GM21786 (cell line): ENCODE measurements around the gene CEP112.

Source experiments
- ATAC-seq: cut with Tn5 transposase; IDR thresholded peaks from one replicate; pipeline ENCODE4 v1.9.1; 2021; ENCODE audit not compliant: unreplicated experiment

Gene CEP112

DNA sequence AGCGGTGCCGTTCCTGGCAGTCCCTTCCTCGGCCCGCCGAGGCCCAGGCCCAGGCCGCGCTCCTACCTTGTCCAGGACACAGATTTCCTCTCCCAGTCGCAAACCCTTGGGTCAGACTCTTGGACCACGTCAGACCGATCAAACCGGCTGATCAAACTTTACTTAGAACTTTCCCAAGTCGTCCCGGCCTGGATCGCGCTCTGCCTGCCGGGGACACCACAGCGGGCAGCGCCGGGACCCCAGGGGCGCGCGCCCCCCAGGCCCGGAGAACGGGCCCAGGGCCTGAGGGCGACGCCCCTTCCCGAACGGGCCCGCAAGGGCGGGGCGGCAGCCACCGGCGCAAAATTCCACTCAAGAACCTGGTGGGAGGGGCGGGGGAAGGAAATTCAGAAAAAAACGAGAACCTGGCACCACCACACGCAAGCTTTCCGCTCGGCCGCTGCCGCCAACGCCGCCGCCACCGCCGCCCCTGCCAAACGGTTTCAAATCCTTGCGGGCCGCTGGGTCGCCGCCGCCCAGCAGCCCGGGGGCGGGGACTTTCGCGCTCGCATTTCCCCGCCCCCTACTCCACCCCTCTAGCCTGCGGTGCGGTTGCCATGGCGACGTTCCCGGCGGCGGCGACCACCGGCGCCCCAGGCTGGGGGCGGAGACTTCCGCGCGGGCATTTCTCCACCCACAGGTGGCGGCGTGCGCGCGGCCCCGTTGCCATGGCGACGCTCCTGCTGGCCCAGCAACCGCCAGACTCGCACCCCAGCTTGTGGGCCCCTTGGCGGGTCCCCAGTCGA, at the start of gene CEP112:
Gene CEP112 (minus strand): TSS at position 541 of the 785 bp plus-strand sequence.
- ATAC-seq: no peak

DNA sequence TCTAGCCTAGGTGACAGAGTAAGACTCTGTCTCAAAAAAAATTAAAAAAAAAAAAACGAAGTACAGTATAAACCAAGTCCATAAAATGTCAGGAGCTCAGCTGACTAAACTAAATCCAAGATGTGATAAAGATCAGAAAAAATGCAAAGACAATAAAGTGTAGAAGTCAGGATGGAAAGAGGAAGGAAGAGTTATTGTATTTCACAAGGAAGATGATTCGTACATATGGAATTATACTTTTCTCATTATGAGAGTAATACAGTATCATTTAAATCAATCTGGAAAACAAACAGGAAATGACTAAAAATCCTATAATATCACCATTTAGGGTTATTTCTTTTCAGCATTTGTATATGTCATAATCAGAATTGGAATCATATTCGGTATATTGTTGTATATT, 48.7 kb upstream of the CEP112 start:
- no peak for ATAC-seq

- ATAC-seq: no peak
Measured at GRCh38 chr17:66240013-66240412, 48.1 kb upstream of the CEP112 start.

DNA sequence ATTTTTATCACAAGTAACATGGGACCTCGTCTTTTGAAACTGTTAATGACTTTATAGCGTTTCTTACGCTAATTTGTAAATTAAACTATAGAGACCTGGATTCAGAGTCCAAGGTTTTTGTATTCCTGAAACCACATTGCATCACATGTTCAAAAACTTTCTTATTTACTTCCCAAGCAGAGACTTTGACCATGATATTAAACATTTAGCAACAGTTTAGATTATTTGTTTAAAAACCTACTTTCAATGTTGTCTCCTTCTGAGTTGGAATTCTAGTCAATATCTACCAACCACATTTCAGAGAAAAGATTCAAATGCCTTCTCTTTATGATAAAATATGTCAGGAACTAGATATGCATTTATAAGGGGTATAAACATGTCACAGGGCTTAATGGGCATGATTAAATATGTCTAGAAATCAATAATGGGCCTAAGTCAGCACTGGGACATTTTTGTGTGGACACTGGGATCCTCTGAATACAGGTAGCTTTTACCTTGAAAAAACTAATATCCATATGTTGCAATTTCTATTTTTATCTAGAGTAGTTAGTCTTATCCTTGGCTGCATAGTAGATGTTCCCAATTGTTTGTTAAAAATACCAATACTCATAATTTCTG, 43.6 kb upstream of the CEP112 start:
- ATAC-seq: no peak

GRCh38 chr17:66234611-66235010, 42.7 kb upstream of the CEP112 start:
- ATAC-seq: no peak

DNA sequence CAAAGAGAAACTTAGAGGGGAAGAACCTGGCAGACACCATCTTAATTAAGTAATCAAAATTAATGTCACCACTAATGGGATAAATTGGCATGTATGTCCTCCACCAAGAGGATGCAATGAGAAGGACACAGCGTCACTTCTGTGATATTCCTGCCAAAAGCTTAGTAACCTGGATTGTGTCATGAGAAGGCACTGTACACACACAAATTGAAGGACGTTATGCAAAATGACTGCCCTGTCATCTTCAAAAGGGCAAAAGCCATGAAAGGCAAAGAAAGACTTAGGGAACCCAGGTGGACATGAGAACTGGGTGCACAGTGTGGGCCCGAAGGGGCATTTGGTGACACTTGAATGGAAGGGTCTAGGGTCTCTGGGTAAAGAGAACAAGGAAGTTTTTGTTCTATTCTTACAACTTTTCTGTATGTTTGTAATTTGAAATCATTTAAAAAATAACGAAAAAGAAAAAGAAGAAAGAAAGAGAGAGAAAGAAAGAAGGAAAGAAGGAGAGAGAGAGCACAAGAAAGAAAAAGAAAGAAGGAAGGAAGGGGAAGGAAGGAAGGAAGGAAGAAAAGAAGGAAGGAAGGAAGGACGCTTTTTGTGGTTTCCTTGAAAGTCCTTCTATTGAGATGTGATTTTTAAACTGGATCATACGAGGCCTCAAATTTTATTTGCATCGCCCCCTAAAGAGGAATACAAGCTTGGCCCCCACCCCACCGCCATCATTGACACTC, 41.3 kb upstream of the CEP112 start:
- no peak for ATAC-seq

DNA sequence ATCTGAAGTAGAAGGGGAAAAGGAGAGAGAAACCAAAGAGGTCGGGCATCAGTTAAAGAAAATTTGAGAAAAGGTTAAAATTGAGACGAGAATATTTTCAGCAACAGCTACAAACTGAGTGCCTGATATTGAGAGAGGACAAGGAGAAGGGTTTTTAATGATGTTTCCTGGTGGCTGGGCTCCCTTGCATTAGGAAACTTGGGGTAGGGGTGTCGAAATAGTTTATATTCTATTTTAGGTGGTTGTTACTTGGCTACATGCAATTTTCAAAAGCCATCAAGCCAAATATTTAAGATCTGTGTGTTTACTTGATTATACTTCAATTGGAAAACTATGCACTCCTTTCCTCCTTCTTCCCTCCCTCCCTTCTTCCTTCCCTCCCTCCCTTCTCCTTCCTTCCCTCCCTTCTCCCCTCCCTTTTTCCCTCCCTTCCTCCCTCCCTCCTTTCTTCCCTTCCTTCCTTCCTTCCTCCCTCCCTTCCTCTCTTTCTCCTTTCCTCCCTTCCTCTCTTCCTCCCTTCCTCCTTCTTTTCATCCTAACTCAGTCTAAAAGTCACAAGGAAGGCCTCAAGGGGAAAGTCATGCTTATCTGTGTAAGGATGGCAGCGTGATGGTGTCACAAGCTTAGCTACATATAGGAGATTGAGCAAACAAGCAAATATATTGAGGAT, 39.1 kb upstream of the CEP112 start:
- no peak for ATAC-seq

- ATAC-seq: no peak
Measured at GRCh38 chr17:66229783-66230538, 38.0 kb upstream of the CEP112 start.

- no peak for ATAC-seq
Measured at GRCh38 chr17:66228887-66229782, 37.2 kb upstream of the CEP112 start, which contains the start of gene APOH. Gene APOH, minus strand, starts transcription at chr17:66229415. Its CDS starts 36 bp downstream, at chr17:66229379.

DNA sequence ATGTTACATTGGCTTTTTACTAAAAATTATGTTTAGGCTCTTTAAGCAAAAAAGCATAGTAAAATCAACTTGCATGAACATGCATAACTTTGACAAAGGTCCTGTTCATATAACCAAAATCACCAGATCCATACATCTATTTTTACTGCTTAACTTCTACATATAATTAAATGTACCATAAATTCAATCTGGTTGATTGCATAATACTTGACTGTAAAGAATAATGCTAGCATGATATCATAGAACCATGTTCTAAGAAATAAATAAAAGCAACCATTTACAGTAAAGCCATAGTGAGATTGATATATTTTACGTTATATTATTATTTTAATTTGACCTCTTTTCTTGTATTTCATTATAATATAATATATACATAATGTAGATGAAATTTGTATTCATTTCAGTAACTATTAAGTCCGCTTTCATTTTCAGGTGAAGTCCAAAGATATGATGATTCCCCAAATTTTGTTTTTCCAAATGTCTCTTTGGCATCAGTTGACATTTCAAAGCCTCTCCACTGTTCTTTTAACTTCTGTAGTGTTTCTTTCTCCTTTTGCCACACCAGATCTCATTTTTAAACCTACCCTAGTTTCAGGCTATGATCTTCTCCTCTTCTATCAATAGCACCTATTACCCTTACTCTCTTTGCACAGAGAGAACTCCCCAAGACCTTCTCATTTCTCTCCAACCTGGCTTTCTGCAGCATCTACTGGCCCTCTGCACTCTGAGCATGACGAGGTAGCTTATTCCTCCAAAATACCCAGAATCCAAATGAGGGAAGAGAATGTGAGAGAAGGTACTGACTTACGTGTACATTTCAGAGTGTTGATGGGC, 35.5 kb upstream of the CEP112 start:
- no peak for ATAC-seq

- ATAC-seq: no peak
Measured at GRCh38 chr17:66222798-66223350, 30.9 kb upstream of the CEP112 start.

DNA sequence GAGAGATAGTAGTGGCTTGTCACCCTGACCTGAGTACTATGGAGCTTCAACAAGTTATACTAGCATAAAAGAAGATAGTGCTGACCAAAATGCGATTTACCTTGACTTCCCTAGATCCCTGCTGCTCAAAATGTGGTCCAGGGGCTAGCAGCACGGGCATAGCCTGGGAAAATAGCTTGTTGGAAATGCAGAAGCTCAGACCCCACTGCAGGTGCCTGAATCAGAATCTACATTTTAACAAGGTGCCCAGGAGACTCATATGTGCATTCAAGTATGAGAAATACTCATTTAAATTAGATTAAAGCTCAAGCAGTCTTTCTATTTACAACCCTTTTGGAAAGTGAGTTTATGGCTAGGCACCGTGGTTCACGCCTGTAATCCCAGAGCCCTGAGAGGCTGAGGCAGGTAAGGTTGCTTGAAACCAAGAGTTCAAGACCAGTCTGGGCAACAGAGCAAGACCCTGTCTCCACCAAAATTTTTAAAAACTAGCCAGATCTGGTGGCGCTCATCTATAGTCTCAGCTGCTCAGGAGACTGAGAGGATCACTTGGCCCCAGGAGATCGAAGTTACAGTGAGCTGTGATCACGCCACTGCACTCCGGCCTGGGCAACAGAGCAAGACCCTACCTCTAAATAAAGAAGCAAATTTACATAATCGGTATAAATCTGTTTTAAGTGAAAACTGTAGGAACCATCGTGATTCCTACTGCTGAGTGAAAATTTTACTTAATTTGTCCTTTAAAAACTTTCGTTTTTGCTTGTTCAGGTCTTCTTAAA, 30.0 kb upstream of the CEP112 start:
- ATAC-seq: no peak

- no peak for ATAC-seq
Measured at GRCh38 chr17:66221343-66221742, 29.4 kb upstream of the CEP112 start.

DNA sequence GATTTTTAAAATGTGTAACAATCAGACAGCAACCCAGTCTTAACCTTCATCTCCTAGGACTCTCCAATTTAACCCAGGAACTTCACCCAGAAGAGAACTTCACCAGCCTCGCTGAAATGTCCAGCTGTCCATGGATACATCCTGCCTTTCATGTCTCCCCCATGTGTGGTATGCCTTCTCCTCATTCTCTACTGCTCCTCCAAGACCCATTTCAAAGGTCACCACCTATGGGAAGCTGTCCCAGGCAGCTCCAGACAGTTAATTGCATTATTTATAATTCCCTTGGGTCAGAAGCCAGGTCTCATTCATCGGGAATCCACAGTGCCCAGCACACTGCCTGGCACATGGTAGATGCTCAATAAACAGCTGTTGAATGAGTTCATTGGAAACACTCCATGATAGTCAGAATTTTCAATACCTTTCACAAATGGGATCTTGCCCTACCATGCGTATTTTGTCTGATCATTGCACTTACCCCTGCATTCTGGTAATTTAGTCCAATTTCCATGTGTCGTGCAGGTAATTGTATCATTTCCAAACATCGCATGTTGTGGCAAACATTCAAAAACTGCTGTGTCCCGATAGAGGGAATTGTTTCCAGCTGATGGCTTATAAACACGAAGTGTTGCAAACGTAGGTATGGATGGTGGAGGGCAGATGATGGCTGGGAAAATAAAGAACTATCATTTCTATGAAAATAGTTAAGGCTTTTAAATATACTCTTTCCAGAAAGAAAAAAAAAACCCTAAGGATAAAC, 28.3 kb upstream of the CEP112 start:
- ATAC-seq: no peak

- ATAC-seq: no peak
Measured at GRCh38 chr17:66215529-66215911, 23.6 kb upstream of the CEP112 start.

DNA sequence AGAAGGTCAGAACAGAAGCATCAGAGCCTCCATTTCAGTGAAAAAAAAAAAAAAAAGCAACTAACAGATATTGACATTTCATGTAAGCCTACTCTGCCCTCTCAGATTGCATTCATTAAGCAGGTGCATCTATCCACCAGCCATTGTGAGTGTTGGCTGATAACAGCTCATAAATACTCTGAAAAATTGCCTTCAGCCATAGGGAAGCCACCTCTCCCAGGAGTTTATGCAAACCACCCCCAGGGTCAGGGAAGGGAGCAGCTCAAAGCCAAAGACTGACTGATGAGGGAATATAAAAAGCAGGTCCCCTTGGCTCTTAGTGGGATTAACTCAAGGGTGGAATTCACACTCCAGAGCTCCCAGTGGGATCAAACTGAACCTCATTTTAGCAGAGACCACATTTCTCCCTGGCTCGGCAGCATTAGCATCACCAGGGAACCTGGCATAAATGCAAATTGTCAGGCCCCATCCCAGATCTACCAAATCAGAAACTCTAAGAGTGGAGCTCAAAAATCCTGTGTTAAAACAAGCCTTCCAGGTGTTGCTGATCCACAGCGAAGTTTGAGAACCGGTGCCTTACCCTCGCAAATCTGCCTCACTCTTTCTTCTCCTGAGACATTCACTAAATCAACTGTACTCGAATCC, 23.1 kb upstream of the CEP112 start:
- ATAC-seq: no peak
